Measurements from ENCODE around the gene LBHD2.

The LBHD2 gene

GRCh38 chr14:103091883-103092222 is 7.8 kb downstream of the LBHD2 start:
- no peak for DNase-seq

DNA sequence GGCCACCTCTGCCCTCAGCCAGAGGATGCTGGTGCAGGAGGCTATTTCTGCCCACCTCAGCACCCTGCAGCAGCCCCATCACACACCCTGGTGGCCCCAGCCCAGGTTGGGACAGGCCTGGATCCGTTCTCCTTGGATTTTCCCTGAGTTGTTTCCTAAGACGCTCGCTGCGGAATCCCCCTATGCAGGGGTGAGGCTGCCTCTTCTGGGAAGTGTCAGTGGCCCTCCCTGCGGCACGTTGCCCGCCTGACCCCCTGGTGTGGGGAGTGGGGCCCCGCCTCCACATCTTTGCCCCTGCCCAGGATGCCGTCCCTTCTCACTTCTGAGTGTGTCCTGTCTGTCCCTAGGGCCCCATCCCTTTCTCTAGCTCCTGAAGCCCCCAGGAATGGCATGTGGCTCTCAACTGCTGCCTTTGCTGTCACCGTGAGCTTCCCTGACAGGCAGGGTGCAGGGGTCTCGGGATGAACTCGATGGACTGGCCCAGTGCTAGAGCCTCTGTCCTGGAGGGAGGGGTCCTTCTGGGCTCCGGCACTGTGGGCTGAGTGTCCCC is 9.9 kb downstream of the LBHD2 start:
- DNase-seq, result no peak

- DNase-seq, result no peak
These were observed 10.6 kb downstream of the LBHD2 start, which contains the start of gene EXOC3L4 for GRCh38 chr14:103094406-103095209. Gene EXOC3L4 (plus strand): TSS chr14:103094725. CDS start chr14:103100220, 5,495 bp downstream.

GRCh38 chr14:103095210-103095778 is 11.3 kb downstream of the LBHD2 start:
- no peak for DNase-seq

DNA sequence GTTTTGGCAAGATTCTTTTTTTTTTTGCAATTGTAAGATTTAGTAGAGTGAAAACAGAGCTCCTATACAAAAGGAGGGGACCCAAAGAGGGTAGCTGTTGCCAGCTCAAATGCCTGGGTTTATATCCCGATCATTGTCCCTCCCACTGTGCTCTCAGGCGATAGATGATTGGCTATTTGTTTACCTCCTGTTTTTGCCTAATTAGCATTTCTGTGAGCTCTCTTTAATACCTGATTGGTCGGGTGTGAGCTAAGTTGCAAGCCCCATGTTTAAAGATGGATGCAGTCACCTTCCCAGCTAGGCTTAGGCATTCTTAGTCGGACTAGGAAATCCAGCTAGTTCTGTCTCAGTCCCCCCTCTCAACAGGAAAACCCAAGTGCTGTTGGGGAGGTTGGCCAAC is 12.4 kb downstream of the LBHD2 start:
- DNase-seq, result no peak

DNA sequence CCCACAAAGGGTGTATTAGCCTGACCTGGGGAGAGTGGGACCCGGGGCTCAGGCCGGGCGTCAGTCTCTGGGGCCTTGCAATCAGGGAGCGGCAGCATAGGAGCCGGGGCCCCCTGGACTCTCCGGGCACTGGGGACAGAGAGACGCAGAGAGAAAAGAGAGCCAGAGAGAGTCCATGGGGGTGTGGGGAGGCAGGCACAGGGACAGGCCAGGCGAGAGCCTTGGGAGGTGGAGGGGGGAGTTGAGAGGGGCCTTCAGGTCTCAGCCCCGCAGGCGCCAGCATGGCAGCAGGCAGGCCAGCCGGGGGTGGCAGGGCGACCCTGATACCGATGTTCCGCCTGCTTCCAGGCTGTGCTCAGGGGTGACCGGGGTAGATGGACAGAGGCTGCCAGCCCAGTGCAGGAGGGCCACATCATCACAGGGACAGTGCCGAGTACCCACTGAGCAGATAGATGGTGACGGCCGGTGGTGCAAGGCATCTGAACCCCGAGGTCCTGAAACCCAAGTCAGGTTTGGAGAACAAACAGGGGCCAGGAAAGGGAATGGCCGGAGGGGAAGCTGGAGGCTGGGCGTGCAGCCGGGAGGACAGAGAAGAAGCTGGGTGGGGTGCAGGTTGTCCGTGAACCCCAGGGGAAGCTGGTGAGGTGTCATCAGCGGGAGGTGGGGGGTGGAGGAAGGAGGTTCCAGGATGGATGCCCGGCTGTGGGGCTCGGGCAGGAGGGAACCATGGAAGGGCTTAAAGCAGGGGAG is 13.4 kb downstream of the LBHD2 start:
- DNase-seq, result no peak

DNA sequence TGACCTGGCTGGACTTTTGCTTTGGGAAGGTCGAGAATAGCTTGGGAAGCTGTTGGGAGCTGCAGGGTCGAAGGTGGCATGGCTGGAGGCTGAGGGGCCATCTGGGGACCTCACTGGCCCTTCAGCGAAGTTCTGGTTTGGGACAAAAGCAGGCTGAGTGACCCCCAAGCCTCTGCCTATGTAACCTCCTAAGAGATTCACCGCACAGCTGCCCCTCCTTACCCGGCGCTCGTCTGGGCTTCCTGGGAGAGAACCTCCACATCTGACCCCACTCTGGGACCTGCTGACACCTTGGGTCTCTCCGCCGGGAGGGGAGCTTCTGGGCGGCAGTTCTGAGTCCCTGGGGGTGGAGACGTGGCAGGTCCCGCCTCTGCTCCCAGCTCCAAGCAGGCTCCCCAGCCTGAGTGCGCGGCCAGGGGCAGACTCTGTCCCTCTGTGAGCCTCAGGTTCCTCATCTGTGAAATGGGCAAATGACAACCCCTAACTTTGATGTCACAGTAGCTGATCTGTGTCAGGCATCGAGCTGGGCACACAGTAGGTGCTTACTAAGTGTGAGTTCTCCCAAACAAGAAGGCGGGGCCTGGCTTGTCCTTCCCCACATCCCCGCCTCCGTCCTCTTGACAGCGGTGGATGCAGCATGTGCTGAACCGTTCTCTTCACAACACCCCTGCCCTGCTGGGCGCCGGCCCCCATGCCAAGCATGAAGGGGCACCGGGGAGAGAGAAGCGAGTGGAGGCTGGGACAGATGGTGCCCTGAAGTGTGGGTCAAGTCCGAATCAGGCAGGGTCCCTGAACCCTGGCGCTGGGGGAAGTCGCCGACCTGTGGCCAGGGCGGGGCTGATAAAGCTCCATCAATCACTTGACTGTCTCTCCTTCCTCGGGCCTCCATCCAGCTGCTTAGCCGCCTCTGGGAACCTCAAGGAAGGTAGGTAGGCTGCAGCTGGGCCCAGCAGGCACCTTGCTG is 14.3 kb downstream of the LBHD2 start:
- no peak for DNase-seq

GRCh38 chr14:103099081-103099732 is 15.2 kb downstream of the LBHD2 start:
- DNase-seq, result no peak

- no peak for DNase-seq
These were observed 15.8 kb downstream of the LBHD2 start for GRCh38 chr14:103099733-103100280.

DNA sequence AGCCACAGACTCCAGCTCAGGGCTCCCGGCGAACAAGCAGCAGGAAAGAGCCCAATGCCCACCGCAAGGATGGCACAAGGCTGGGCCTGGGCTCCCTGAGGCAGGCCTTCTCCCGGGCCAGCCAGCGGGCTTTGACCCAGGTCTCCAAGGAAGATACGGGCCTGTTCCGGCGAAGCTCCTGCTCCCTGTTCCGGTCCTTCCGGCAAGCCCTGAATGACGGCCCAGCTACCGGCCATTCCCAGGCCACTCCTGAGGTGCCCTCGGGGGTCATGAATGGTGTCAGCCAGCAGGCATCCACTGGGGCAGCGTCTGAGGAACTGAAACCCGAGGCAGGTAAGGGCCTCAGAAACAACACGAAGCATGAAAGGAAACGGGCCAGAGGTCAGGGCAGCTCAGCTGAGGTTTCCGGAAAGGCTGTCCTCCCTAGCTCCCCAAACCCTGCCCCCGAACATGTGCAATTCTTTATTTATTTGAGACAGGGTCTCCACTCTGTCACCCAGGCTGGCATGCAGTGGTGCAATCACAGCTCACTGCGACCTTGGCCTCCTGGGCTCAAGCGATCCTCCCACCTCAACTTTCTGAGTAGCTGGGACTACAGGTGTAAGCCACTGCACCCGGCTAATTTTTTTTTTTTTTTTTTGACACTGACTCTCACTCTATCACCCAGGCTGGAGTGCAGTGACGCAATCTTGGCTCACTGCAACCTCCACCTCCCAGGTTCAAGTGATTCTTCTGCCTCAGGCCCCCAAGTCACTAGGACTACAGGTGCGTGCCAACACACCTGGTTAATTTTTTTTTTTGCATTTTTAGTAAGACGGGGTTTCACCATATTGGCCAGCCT is 16.5 kb downstream of the LBHD2 start:
- DNase-seq, result no peak

DNA sequence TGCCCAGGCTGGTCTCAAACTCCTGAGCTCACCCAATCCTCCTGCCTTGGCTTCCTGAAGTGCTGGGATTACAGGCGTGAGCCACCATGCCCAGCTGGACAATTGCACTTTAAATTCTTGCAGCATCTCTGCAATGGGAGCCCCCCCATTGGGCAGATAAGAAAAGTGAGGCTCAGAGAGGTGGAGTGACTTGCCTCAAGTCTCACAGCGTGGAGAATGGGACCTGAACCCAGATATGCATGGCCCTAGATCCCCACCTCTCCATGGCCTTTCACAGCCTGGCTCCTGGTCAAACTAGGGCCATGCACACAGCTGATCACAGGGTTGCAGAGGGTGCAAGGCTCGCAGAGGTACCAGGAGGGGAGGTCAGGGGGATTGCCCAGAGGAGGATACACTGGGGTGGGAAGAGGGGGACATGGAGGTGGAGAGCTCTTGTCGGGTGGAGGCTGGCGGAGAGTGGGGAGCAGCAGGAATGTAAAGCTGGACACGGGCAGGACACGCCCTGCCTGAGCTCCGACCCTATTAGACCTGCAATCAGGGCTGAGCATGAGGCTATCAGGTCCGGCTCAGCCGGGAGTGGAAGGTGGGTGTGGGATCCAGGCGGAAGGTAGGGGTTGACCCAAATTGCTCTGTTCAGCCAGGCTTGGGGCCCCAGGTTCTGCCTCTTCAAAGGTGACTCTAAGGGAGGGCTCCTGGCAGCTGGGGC is 17.4 kb downstream of the LBHD2 start:
- no peak for DNase-seq

GRCh38 chr14:103101963-103102688 is 18.1 kb downstream of the LBHD2 start:
- no peak for DNase-seq

DNA sequence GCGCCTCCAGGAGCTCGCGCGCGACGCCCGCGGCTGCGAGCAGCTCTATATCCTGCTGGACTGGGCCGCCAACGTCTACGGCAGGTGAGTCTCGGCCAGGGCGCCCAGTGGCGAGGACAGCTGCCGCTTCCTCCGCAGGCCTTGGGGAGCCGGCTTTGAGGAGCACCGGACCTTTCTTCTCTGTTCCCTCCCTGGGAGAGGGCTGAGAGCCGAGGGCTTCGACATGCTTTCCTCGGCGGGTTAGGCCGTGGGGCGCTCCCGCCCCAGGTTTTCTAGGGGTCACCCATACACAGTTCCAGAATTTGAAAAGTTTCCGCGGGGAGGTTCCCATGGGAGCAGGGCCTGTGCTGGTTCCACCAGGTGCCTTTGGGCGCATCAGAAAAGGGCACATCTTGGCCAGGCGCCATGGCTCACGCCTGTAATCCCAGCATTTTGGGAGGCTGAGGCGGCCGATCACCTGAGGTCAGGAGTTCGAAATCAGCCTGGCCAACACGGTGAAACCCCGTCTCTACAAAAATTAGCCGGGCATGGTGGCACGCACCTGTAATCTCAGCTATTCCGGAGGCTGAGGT is 18.8 kb downstream of the LBHD2 start:
- no peak for DNase-seq

DNA sequence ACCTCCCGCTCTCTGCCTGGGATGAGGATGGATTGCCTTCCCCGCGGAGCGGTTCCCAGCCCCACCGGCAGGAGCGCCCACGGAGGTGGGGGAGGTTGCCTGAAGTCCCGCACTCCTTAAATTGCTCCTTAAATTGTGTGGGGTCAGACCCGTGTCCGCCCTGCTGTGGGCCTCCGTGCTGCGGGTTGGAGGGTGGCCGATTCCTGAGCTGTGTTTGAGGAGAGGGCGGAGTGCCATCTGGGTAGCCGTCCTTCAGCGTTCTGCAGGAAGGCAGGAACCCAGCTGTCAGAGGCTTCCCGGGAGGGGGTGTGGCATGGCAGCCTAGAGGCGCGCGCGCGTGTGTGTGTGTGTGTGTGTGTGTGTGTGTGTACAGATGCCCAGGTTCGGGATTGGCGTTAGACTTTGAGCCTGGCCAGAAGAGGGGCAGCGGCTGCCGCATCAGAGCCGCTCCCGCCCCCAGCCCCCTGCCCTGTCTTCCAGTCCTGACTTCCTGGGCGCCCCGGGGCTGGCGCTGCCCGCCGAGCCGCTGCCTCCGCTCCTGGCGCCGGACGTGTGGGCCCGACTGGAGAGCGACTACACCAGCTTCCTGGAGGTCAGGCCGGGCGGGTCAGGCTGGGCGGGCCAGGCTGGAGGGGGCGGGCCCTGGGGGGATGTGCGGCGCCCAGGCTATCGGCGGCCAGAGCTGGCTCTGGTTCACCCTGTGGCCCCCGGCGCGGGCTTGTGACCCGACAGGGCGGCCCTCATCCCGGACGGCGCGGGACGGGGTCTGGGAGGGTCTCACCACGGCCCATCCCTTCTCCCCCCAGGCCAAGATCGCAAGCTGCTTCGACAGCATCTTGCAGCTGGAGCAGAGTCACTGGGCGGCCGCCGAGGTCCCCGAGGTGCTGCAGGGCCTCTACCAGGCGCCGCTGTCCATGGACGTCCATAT is 19.7 kb downstream of the LBHD2 start:
- no peak for DNase-seq

DNA sequence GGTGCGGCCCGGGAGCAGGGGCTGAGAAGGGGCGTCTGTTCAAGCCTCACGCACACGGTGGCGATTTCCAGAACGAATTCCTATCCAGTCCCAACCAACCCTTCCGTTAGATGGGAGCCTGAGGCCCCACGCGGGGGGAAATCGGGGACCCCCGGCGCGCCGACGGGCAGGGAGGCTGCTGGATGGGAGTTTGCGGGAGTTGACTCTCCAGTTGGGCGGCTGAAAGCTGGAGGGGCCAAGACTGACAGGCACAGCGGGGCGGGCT is 20.3 kb downstream of the LBHD2 start:
- no peak for DNase-seq

DNA sequence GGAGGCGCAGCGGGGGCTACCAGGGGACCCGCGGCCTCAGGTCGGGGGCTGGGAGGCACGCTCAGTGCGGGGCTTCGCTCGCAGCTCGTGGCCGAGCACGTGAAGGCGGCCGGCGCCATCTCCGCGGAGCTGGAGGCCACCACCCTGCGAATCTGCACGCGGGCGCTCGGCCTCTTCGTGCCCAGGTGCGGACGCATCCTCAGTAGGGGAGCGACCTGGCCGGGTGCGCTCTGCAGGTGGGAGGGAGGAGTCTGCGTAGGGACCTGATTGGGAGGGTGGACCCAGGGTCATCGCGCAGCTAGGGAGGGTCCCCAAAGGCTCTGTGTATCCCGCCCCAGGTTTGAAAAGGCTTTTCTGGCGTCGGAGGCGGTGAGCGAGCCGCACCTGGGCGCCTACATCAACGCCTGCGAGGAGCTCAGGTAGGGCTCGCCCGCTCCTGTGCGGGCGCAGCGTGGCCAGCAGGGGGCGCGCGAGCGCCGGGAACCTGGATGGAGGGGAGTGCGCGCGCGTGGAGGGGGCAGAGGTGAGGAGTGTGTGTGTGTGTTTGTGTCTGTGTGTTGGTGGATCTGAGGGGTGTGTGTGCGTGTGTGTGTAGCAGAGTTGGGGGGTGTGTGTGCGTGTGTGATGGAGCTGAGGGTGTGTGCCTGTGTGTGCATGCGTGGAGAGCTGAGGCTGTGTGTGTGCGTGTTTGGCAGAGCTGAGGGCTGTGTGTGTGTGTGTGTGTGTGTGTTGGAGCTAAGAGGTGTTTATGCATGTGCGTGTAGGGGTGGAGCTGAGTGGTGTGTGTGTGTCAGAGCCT is 20.8 kb downstream of the LBHD2 start:
- DNase-seq, result peak; percentile 80

DNA sequence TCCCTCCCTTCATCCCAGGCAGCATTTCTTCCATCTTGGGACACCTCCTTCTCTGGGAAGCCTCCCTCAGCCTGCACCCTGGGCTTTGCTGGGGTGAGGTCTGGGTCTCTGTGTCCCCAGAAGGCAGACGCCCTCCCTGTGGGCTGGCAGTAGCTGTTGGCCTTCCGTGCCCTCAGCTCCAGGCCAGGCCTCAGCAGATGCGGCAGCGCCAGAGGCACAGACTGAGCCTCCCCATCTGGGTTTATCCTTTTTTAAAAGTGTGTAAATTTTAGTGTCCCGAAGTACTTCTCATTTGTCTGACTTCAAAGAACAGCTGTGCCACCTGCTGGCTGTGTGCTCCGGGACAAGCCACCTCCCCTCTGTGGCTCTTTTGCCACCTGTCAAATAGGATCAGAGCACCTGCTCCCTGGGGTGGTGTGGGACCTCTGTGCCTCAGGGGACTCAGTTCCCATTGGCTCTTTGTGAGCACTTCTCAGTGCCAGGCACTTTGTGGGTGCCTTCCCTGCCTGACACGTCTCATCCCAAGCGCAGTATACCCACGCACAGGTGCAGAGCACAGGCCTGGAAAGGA is 21.7 kb downstream of the LBHD2 start:
- peak; percentile 18 for DNase-seq
